SJSA1 (cell line): ENCODE data around the gene HS6ST1. TPM values are rescaled to one million over a fixed set of nuclear protein-coding genes. Genes with fewer than 3 reads are reported as not detected.

ENCODE experiments used
- DNase-seq, 2 experiments: peaks; one replicate each; pipeline ENCODE4 v3.0.0-alpha.2; 2015 to 2020; ENCODE audit warnings: low spot score in 2 of 2, low read depth in 1 of 2
- H3K27ac ChIP-seq: fragments of 250-450 bp; sonication (Bioruptor Pico); 2 replicates; pipeline ENCODE4 v1.5.1; 2020; ENCODE audit warnings: mild to moderate bottlenecking, moderate library complexity
- H3K27me3 ChIP-seq: fragments of 250-450 bp; sonication (Bioruptor Pico); replicated peaks from 2 replicates; pipeline ENCODE4 v1.5.1; 2020; ENCODE audit warnings: mild to moderate bottlenecking, moderate library complexity
- H3K36me3 ChIP-seq: fragments of 250-450 bp; sonication (Bioruptor Pico); 2 replicates; pipeline ENCODE4 v1.5.1; 2020; ENCODE audit warnings: mild to moderate bottlenecking
- H3K4me1 ChIP-seq: fragments of 250-450 bp; sonication (Bioruptor Pico); replicated peaks from 2 replicates; pipeline ENCODE4 v1.6.1; 2021; ENCODE audit warnings: mild to moderate bottlenecking
- H3K4me3 ChIP-seq: fragments of 250-450 bp; sonication (Bioruptor Pico); 2 replicates; pipeline ENCODE4 v1.5.1; 2020; ENCODE audit warnings: mild to moderate bottlenecking
- H3K9me3 ChIP-seq: fragments of 250-450 bp; sonication (Bioruptor Pico); replicated peaks from 2 replicates; pipeline ENCODE4 v1.5.1; 2020; ENCODE audit warnings: mild to moderate bottlenecking
- total RNA-seq: library from RNA; depleted of rRNA; stranded (reverse); fragments of >200 nt; shearing (Covaris generic); gene quantifications from 2 replicates; pipeline ENCODE4 v1.2.3, GENCODE V29; 2014; rRNA removed

HS6ST1 gene
- total RNA-seq, 1 experiment from 2014 or later: 160 TPM

DNA sequence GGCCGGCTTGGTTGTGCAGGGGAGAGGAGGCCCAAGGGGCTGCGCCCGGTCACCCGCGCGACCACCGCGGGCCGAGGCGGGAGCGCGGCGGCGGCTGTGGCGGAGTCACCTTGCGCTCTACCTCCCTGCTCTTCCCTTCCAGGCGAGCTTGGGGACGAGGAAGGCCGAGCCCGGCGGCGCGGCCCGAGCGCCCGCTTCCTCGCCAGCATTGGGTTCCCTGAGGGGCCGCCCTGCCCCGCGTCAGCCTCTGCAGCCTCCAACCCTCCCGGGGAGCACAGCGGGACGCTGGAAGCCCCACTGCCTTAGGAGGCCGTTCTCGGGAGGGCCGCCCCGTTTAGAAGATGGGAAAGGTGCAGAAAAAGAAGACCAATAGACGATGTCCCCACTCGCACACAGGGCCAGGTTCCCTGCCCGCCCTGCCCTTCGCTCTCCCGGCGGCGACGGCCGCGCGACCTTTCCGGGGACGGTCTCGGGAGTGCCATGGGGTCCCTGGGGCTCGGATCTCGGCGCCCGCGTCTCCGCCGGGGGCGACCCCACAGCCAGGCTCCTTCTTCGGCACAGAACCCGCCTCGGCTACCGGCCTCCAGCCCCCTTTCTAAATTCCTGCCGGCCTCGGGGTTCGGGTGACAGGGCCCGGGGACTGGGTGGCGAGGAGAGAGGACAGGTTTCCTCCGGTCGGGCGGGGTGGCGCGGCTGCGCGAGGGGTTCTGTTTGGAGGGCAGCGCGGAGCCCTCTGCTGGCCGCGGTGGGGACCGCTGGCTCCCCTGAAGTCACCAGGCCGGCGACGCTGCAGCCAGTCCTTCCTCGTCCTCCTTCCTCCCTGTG lies 85.5 kb downstream of the HS6ST1 start:
- peak; percentile 69 to 83 for DNase-seq
- 0 out of 2 replicates have a peak, but pooled peaks cover 6% of the 10 kb centered on the region for H3K27me3 ChIP-seq
- no peak overlapping the region for H3K27ac ChIP-seq
- peak overlapping the region; percentile 45 for H3K4me3 ChIP-seq
- H3K36me3 ChIP-seq: no peaks in the 10 kb centered on the region
- no peaks in the 10 kb centered on the region for H3K9me3 ChIP-seq
- peaks cover 31% of the 10 kb centered on the region for H3K4me1 ChIP-seq

DNA sequence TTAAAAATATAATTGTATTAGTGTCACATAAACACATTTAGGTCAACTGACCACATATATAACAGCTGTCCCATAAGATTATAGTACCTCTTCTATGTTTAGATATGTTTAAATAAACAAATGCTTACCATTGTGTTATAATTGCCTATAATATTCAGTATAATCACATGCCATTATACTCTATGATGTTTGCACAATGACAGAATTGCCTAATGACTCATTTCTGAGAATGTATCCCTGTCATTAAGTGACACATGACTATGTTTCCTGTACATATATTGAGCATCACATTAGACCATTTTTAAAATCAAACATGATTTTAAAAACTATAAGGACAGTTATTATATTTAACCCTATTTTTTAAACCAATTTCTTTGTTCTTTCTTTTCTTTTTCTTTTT lies 89.8 kb downstream of the HS6ST1 start:
- DNase-seq: peak in 1 of 2 experiments; percentile 29
- Histone ChIP-seq H3K4me1 (peaks cover 18% of the 10 kb centered on the region), H3K27ac (no peak overlapping the region), H3K36me3 (no peaks in the 10 kb centered on the region), H3K4me3 (no peak overlapping the region), H3K9me3 (no peaks in the 10 kb centered on the region), H3K27me3 (0 out of 2 replicates have a peak, but pooled peaks cover 6% of the 10 kb centered on the region)

DNA sequence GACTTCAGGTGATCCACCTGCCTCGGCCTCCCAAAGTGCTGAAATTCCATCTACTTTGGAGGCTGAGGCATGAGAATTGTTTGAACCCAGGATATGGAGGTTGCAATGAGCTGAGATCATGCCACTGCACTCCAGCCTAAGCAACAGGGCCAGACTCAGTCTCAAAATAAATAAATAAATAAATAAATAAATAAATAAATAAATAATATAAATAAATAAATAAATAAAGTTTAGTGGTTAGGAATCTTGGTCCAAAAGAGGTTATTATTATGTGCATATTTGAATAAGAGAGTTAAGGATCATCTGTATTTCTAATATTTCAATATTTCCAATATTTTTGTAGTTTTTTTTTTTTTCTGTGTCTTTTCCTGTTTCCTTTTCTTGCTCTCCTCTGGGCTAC lies 90.8 kb downstream of the HS6ST1 start:
- Histone ChIP-seq H3K4me1 (peaks cover 8% of the 10 kb centered on the region), H3K27me3 (0 out of 2 replicates have a peak, but pooled peaks cover 6% of the 10 kb centered on the region), H3K36me3 (no peaks in the 10 kb centered on the region), H3K9me3 (no peaks in the 10 kb centered on the region), H3K27ac (no peak overlapping the region), H3K4me3 (no peak overlapping the region)
- DNase-seq: no peak

DNA sequence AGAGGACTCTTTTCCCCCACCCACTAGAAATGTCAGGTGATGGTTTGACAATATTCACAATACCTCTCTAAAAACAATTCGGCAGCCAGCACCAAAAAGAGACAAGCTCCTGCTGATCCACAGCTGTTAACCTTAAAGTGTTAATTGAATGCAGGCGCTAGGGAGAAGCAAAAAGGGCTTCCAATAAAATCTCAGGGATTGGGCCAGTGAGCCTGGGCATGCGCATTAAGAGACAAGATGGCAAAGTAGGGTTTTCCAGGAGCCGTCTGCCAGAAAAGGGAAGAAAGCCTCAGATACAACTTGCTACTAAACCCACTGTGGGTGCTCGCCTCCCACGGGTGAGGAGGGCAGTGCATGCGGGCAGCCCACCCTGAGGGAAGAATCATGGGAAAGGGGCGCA lies 98.8 kb downstream of the HS6ST1 start:
- Histone ChIP-seq H3K36me3 (no peaks in the 10 kb centered on the region; the same call in 1 of the 2 replicates), H3K9me3 (peaks cover 5% of the 10 kb centered on the region), H3K4me1 (no peaks in the 10 kb centered on the region), H3K27me3 (no peaks in the 10 kb centered on the region), H3K27ac (no peak overlapping the region), H3K4me3 (no peak overlapping the region)
- no peak for DNase-seq

- DNase-seq: no peak
Measured at GRCh38 chr2:128217671-128218070, 101.0 kb downstream of the HS6ST1 start.

DNA sequence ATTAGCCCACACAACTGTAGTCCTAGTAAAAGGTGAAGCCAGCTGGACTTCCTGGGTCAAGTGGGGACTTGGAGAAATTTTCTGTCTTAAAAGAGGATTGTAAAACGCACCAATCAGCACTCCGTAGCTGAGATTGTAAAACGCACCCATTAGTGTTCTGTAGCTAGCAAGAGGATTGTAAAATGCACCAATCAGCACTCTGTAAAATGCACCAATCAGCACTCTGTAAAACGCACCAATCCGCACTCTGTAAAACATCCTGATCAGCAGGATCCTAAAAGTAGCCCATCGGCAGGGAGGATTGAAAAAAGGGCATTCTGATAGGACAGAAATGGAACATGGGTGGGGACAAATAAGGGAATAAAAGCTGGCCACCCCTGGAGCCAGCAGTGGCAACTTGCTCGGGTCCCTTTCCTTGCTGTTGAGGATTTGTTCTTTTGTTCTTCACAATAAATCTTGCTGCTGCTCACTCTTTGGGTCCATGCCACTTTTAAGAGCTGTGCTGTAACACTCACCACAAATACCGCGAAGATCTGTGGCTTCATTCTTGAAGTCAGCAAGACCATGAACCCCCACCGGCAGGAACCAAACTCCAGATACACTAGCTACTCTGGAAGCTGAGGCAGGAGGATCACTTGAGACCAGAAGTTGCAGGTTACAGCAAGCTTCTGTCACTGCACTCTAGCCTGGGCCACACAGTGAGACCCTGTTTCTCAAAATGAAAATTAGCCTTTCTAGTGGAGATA lies 102.6 kb downstream of the HS6ST1 start:
- peaks cover 5% of the 10 kb centered on the region for H3K9me3 ChIP-seq
- H3K27ac ChIP-seq: no peak overlapping the region
- H3K4me3 ChIP-seq: no peak overlapping the region
- no peaks in the 10 kb centered on the region for H3K27me3 ChIP-seq
- no peak for DNase-seq
- H3K36me3 ChIP-seq: no peaks in the 10 kb centered on the region; the same call in 1 of the 2 replicates
- H3K4me1 ChIP-seq: no peaks in the 10 kb centered on the region

More at GRCh38 chr2:128217671-128218070, 101.0 kb downstream of the HS6ST1 start:
- H3K9me3 ChIP-seq: peaks cover 5% of the 10 kb centered on the region
- no peaks in the 10 kb centered on the region for H3K4me1 ChIP-seq
- no peaks in the 10 kb centered on the region; the same call in 1 of the 2 replicates for H3K36me3 ChIP-seq
- H3K4me3 ChIP-seq: no peak overlapping the region
- no peak overlapping the region for H3K27ac ChIP-seq
- H3K27me3 ChIP-seq: no peaks in the 10 kb centered on the region

Other genes with a start within 250 kb of the HS6ST1 start
- gene UGGT1, start 227.7 kb downstream of the HS6ST1 start, total RNA-seq: 71.3 and 78.2 TPM in 2 replicates